HG02763 (cell line): ENCODE measurements around the gene REP15.
A peak's percentile ranks its signal among the peaks of the same experiment; 100 is the strongest.
"Not testable (repeated sequence)": the region's sequence is repeated elsewhere in the genome, so short reads cannot be mapped to it uniquely, and the experiment has no call there.

ENCODE experiments used
- ATAC-seq: cut with Tn5 transposase; IDR thresholded peaks from one replicate; pipeline ENCODE4 v1.9.1; 2021; ENCODE audit warnings: mild to moderate bottlenecking, moderate library complexity; ENCODE audit not compliant: unreplicated experiment

Gene REP15

GRCh38 chr12:27695556-27696292 is 523 bp upstream of the REP15 start:
- ATAC-seq: no peak

GRCh38 chr12:27696864-27697564 is 767 bp downstream of the REP15 start:
- ATAC-seq: no peak

DNA sequence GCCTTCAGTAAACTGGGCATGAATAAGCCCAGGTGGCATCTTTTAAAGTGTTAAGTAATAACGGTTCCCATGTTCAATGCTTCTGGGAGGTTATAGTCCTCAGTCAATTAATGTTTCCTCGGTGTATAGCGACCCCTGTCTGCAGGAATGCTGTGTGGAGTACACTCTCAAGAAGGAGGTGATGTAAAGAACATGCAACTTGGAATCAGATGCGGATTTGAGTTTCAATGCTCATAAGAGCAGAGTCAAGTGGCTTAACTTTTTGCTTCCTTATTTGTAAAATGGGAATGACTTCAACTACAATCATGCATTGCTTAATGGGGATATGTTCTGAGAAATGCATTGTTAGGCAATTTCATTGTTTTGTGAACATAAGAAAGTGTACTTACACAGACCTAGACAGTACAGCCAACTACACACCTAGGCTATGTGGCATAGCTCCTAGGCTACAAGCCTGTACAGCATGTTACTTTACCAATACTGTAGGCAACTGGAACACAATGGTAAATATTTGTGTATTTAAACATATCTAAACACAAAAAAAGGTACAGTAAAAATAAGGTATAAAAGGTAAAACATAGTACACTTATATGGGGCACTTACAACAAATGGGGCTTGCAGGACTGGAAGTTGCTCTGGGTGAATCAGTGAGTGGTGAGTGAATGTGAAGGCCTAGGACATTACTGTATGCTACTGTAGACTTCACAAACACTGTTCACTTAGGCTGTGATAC is 7.6 kb downstream of the REP15 start:
- ATAC-seq: no peak

DNA sequence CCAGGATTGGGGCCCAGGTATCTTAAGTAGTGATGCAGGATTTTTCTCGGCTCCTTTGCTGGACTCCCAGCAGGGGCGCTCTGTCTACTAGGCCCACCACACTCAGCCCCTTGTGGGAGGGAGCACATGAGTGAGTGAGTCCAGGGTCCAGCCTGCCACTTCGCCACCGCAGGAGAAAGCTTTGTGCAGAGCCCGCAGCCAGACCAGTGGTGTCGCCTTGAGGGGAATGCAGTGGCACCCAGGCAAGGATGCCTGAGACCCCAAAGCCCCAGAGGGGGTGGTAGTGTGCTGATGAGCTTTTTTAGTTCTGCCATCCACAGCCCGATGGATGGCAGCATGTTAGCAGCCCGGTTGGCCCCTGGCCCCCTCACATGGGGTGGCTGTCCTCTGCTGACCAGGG is 9.0 kb downstream of the REP15 start:
- ATAC-seq: no peak

DNA sequence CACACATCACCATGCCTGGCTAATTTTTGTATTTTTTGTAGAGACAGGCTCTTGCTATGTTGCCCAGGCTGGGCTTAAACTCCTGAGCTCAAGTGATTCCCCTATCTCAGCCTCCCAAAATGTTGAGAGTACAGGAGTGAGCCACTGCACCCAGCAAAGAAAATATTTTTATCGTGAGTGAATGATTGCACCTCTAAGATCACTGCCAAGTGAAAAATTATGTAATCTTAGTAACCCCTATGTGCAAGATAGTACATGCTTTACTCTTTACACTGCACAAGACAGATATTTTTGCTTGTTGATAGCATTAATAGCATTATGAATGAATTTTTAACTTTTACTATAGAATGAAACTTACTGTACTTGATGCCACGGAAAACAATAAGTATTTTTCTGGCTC is 11.0 kb downstream of the REP15 start:
- ATAC-seq: no peak

DNA sequence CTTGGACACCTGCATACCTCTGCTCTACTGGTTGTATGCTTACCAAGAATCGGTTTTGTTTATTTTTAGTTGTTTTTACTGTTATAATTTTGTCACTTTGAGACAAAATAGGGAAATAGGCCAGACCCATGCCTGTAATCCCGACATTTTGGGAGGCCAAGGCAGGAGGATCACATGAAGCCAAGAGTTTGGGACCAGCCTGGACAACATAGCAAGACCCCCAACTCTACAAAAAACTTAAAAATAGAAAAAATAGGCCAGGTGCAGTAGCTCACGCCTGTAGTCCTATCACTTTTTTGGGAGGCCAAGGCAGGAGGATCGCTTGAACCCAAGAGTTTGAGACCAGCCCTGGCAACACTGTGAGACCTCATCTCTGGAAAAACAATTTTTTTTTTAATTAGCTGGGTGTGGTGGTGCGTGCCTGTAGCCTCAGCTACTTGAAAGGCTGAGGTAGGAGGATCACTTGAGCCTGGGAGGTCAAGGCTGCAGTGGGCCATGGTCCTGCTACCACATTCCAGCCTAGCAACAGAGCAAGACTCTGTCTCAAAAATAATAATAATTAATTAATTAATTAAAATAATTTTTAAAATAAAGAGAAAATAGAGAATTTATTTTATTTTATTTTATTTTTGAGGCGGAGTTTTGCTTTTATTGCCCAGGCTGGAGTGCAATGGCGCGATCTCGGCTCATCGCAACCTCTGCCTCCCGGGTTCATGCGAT is 13.1 kb downstream of the REP15 start:
- no peak for ATAC-seq

DNA sequence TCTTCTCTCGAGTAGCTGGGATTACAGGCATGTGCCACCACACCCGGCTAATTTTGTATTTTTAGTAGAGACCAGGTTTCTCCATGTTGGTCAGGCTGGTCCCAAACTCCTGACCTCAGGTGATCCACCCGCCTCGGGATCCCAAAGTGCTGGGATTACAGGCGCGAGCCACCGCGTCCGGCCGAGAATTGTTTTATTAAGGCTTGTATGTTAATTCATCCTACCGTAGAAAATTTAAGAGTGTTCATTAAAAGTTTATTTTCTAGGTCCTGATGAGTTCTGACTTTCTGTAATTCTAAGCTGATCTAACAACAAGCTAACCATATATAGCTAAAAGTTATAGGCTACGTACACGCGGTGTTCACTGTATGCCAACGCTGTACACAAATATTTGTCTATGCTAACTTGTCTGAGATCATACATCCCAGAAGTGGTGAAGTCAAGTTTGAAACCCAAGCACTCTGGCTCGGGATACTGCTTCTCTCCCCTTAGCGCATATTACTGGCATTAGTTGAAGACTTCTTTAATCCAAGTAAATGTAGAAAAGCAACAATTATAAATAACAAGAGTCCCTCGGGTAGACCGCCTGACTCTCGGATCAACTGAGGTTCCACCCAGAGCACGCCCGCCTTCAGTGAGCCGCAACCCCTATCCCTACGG is 13.8 kb downstream of the REP15 start:
- ATAC-seq: peak; percentile 30

GRCh38 chr12:27710592-27711316 is 14.5 kb downstream of the REP15 start, which contains the start of gene MRPS35:
MRPS35 (plus strand) TSS chr12:27710832; CDS start chr12:27710844, 12 bp downstream.
- ATAC-seq: peak; percentile 95

- ATAC-seq: peak; percentile 2
Measured at GRCh38 chr12:27711317-27711682, 15.1 kb downstream of the REP15 start.

DNA sequence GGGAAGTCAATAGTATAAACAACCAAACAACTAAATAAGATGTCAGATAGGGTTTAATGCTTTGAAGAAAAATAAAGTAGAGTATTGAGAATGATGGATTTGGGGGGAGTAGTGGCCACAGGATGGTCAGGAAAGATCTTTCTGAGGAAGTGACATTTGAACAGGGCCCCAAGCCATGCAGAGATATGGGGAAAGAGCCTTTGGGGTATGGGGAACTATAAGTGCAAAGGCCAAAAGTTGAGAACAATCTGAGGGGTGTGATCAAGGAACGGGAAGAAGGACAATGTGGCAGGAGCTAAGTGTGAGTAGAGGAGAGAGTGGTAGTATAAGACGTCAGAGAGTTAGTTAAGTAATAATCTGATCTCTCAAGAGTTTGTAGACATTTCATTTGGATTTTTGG is 15.7 kb downstream of the REP15 start:
- ATAC-seq: no peak

- no peak for ATAC-seq
Measured at GRCh38 chr12:27723212-27723611, 27.0 kb downstream of the REP15 start.

DNA sequence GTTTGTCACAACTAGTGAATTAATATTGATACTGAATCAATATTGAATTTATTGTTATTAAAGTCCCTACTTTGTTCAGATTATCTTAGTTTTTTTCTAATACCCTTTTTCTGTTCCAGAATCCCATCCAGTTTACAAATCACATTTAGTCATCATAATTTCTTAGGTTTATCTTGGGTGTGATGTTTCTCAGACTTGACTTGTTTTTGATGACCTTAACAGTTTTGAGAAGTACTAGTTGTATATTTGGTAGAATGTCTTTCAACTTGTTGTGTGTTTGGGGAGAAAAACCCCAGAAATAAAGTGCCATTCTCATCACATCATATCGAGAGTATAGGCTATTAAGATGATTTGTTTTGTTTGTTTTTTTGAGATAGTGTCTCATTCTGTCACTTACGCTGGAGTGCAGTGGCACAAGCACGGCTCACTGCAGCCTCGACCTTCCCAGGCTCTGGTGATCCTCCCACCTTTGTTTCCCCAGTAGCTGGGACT is 33.9 kb downstream of the REP15 start:
- no peak for ATAC-seq

DNA sequence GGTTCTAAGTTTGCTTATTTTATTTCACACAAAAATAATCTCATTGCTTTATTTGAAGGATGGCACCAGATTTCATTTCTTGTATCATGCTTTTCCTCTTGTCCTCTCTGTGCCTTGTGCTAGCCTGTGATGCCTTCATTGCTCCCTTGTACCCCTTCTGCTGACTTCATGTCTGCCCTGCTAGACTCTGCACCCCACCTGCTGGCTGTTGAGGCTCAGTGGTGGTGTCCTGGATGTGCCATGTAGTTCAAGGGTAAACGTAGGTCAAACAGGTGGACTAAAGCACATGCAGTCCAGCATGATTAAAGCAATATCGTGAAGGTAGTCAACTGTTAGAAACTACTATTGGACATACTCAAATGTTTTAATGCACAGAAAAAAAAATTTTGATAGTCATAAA is 36.0 kb downstream of the REP15 start:
- ATAC-seq: no peak

- ATAC-seq: no peak
Measured at GRCh38 chr12:27733052-27733656, 36.9 kb downstream of the REP15 start.

GRCh38 chr12:27733791-27734190 is 37.5 kb downstream of the REP15 start:
- ATAC-seq: no peak

GRCh38 chr12:27734321-27734720 is 38.1 kb downstream of the REP15 start:
- ATAC-seq: not testable (repeated sequence)

GRCh38 chr12:27743601-27744000 is 47.4 kb downstream of the REP15 start:
- no peak for ATAC-seq

GRCh38 chr12:27745734-27746133 is 49.5 kb downstream of the REP15 start:
- not testable (repeated sequence) for ATAC-seq
